ENCODE data around the gene FAM89B.

FAM89B gene

GRCh38 chr11:65575568-65576231 is 3.4 kb downstream of the FAM89B start, which contains the start of gene EHBP1L1:
EHBP1L1 (plus strand) TSS chr11:65576053; CDS start chr11:65576303, 250 bp downstream.
- no peak for DNase-seq

GRCh38 chr11:65576232-65576866 is 4.0 kb downstream of the FAM89B start:
- no peak for DNase-seq

GRCh38 chr11:65576867-65577755 is 4.8 kb downstream of the FAM89B start:
- DNase-seq = no peak

GRCh38 chr11:65577756-65578109 is 5.4 kb downstream of the FAM89B start:
- no peak for DNase-seq

GRCh38 chr11:65578134-65578533 is 5.8 kb downstream of the FAM89B start:
- DNase-seq = no peak

- DNase-seq = no peak
Measured at GRCh38 chr11:65578667-65579066, 6.3 kb downstream of the FAM89B start.

- DNase-seq = no peak
Measured at GRCh38 chr11:65579291-65579690, 7.0 kb downstream of the FAM89B start.

- no peak for DNase-seq
Measured at GRCh38 chr11:65580031-65580692, 7.8 kb downstream of the FAM89B start.

GRCh38 chr11:65580756-65581155 is 8.4 kb downstream of the FAM89B start:
- DNase-seq = no peak

- DNase-seq = no peak
Measured at GRCh38 chr11:65581928-65582327, 9.6 kb downstream of the FAM89B start.

GRCh38 chr11:65583589-65583988 is 11.3 kb downstream of the FAM89B start:
- no peak for DNase-seq

GRCh38 chr11:65584106-65584505 is 11.8 kb downstream of the FAM89B start:
- no peak for DNase-seq

GRCh38 chr11:65584723-65585171 is 12.4 kb downstream of the FAM89B start:
- DNase-seq = no peak

- DNase-seq = no peak
Measured at GRCh38 chr11:65585396-65586246, 13.3 kb downstream of the FAM89B start.

- no peak for DNase-seq
Measured at GRCh38 chr11:65586247-65586630, 13.9 kb downstream of the FAM89B start.

GRCh38 chr11:65586676-65587075 is 14.3 kb downstream of the FAM89B start:
- no peak for DNase-seq

GRCh38 chr11:65588199-65589054 is 16.1 kb downstream of the FAM89B start:
- no peak for DNase-seq

GRCh38 chr11:65589444-65590239 is 17.3 kb downstream of the FAM89B start:
- DNase-seq = no peak

GRCh38 chr11:65590240-65590738 is 18.0 kb downstream of the FAM89B start:
- DNase-seq = no peak

Data from midbrain (tissue), 1 donor.